GM21619 (cell line): Measurements from ENCODE around the gene LRRFIP2.
"Not testable (repeated sequence)": the region's sequence is repeated elsewhere in the genome, so short reads cannot be mapped to it uniquely, and the experiment has no call there.

Source experiments
- ATAC-seq: cut with Tn5 transposase; IDR thresholded peaks from one replicate; pipeline ENCODE4 v1.9.1; 2021; ENCODE audit not compliant: unreplicated experiment

The LRRFIP2 gene

DNA sequence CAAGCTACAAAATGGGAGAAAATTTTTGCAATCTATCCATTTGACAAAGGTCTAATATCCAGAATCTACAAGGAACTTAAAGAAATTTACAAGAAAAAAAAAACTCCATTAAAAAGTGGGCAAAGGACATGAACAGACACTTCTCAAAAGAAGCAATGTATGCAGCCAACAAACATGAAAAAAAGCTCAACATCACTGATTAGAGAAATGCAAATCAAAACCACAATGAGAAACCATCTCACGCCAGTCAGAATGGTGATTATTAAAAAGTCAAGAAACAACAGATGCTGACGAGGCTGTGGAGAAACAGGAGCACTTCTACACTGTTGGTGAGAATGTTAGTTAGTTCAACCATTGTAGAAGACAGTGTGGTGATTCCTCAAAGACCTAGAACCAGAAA lies 27.5 kb downstream of the LRRFIP2 start:
- not testable (repeated sequence) for ATAC-seq

DNA sequence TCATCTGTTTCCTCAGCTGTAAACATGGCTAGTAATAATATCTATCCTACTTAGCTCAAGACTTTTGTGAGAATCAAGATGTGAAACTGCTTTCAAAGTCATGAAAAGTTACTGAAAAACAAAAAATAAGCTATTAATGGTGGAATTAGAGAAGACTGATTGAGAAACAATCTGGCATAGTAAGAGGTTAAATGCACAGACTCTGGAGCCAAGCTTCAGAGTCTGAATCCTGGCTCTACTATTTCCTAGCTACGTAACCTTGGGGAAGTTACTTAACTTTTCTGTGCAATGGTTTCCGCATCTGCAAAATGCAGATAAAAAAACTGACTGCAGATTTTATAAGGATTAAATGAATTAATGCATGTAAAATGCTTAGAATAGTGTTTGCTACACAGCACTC lies 28.8 kb downstream of the LRRFIP2 start:
- no peak for ATAC-seq

DNA sequence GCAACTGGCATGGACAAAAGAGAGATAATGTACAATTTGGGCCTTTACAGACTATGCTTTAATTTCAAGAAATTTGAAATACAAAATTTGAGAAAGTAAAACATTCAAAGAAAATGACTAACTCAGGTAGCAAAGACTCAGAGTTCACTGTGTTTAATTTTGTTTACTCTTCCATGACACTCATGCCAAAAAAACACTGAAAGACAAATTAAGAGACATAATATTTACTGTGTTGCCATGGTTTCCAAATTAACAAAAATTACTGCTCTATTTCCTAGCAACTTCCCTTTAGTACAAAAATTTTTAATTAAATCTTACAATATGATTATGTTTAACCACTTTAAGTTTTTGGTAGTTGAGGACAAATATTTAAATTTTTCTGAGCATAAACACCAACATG lies 29.6 kb downstream of the LRRFIP2 start:
- ATAC-seq = no peak

DNA sequence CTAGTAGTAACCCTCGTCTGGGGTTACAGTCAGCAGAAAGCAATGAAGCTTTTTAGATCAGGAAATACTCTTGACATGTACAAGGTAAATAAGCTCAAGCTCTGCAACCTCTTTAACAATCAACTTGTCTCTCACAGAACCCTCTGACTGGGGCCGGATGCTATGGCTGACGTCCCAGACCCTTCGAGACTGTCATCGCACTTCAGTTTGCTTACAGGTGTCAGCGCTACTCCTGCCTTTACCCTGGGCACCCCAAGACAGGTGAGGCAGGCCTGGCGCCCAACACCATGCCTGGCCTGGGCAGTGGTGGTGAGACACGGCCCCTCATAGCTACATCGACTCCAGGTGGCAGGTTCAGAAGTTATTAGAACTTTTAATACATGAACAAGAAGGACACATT lies 30.6 kb downstream of the LRRFIP2 start:
- no peak for ATAC-seq

DNA sequence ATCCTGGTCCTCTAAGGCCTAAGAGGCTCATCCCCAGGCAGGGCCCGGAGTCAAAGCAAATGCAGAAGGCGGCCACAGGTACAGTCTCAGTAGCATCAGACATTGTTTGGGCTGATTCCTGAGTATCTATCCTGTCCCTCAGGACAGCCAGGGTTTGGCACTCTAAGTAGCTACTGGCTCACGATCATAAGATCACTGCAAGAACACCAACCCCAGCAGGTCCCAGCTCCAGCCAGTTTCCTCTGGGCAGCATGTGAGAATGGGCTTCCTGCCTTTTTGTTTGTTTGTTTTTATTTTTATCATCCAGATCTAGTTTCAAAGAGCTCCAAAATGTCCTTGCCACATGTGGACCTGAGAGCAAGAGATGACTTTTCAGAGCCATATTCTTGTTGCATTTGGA lies 32.7 kb downstream of the LRRFIP2 start:
- no peak for ATAC-seq

DNA sequence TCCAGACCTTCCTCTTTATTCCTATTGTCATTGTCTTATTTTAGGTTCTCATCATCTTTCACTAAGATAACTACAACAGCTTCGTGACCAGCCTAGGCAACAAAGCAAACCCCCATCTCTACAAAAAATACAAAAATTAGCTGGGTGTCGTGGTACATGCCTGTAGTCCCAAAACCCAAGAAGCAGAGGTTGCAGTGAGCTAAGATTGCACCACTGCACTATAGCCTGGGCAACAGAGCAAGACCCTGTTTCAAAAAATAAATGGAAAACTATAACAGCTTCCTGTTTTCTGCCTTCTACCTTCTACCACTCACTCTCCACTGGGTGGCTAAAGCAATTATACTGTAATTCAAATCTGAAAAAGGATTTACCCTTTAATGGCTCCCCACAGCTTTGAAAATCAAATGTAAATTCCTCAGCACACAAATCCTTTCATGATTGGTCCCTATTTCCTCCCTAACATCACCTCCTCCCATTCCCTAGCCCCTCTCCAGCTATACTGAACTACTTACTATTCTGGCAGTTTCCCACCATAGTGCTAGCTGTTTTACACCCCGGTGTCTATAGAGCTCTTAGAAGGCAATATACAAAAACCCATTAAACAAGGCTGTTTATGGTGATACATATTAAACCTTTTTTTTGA lies 33.4 kb downstream of the LRRFIP2 start:
- ATAC-seq = no peak

DNA sequence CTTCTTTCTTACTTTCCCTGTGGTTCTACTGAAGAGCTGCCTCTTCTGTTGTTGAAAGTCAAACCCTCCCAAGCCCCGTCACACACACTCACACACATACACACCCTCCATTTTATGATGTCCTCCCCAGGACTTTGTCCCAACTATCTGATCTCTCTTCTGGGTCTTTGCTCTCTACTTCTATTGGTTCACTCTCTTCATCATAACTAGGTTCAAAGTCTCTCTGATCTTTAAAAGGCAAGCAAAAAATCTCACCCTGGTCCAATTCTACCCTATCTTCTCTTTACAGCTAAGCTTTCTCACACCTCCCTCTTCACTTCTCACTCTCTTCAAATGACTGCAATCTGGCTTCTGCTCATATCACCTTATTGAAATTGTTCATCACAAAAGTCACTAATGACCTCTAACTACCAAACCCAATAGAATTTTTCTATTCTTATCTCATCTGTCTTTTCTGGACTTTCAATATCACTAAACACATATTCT lies 34.8 kb downstream of the LRRFIP2 start:
- no peak for ATAC-seq

DNA sequence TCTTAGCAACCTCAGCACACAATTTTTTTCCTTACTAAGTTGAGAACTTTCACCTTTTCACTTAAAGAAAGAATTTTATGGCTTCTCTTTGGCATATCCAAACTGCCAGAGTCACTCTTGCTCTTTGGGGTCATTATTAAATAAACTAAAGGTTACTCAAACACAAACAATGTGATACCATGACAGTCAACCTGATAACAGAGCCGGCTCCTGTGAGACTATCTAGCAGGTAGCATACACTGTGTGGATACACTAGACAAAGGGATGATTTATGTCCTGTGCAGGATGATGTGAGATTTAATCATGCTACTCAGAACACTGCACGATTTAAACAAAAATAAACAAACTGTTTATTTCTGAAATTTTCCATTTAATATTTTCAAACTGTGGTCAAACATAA lies 35.6 kb downstream of the LRRFIP2 start:
- no peak for ATAC-seq

DNA sequence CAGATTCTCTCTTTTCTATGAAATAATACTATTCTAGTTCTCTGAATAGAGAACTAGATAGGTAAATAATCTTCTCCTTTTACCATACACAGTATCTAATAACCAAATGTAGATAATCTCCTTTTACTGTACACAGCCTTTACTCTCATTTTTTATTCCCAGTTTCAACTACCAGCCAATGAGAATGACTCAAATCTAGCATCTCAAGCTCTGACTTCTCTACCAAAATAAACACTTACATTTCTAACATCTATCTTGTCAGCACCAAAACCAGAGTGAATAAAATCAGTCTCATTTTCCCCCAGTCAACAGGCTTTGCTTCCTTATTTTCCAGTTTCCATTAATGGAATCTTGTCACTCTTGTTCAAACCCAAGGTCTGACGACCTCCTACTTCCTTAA lies 36.9 kb downstream of the LRRFIP2 start:
- ATAC-seq = no peak

DNA sequence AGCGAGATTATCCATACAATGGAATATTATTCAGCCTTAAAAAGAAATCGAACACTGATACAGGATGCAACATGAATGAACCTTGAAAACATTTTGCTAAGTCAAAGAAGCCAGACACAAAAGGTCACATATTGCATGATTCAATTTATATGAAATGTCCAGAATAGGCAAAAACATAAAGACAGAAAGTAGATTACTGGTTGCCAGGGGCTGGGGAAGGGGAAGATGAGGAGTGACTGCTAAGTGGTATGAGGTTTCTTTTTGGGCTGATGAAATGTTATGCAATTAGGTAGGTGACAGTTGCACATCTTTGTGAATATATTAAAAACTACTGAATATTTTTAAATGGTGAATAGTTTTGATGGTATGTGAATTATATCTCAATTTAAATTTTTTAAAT lies 38.3 kb downstream of the LRRFIP2 start:
- no peak for ATAC-seq

DNA sequence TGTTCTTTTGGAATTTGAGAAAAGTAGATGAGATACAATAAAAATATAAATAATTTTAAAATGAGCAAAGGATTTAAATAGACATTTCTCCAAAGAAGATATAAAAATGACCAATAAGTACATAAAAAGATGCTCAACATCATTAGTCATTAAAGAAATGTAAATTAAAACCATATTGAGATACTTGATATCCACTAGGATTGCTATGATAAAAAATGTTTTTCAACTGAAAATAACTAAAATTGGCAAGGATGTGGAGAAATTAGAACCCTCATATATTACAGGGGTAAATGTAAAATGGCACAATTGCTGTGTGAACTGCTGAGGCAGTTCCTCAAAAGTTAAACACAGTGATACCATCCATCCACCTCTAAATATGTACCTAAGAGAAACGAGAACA lies 38.8 kb downstream of the LRRFIP2 start:
- ATAC-seq = no peak

DNA sequence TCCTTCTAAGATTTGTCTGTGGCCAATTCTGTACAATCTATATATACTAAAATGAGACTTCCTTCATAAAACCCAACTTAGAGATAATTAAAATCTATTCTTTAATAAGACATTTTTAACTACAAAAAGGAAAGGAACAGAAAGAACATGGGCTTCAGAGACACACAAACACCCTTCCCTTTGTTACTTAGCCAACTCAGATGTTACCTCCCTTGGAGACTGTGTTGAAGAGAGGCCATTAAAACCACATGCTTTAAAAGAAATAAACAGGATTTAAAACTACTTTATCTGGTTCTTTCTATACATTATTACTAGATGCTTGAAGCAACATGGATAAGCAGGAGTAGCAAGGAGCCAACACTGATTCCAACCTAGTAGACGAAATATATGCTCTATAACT lies 42.0 kb downstream of the LRRFIP2 start:
- no peak for ATAC-seq

DNA sequence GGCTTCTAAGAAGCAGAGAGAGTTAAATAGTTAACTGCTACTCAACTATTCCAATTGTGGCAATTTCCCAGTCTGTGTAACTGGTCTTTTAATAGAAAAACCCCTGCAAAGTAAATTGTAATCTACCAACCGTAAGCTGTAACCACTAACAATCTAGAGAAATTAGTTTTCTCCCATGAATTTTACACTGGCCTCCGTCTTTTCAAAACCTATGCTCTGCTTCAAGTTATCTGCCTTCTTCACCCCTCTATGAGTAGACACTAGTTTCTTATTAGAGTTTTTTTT lies 42.6 kb downstream of the LRRFIP2 start:
- no peak for ATAC-seq

DNA sequence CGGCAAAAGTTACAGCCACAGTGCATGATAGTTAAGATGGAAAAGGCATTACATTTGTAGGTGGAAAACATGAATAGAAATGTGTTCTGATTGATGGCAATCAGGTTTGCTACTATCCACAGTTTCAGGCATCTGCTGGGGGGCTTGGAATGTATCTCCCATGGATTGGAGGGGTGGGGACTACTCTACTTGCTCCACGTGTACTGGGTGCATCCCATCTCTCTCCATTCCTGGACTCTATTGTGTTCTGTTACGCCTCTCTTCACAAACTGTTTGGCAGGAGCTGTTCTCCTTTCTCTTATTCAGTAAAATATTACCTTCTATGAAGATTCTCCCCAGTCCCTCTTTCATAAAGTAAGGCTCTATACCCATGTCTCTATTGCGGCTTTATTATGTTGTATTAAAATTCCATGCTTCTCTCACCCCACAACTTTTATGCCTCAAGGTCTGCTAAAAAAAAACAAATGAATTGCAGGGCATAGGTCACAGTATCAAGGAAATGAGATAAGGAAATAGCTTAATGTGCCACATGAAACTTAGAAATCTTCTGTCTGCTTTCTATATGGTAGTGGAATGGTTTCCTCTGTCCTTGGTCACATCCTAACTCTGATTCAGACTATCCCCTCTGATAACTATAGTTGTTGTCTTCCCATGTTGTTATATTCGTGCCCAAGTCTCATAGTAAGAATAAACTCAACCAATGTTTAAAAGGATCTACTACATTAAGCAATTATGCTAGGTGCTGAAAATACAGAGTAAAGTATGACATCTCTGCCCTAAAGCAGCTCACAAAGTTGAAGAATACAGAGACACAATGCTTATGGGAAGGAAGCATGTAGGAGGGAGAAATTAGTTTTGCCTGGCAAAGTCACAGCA lies 43.2 kb downstream of the LRRFIP2 start:
- ATAC-seq = no peak

DNA sequence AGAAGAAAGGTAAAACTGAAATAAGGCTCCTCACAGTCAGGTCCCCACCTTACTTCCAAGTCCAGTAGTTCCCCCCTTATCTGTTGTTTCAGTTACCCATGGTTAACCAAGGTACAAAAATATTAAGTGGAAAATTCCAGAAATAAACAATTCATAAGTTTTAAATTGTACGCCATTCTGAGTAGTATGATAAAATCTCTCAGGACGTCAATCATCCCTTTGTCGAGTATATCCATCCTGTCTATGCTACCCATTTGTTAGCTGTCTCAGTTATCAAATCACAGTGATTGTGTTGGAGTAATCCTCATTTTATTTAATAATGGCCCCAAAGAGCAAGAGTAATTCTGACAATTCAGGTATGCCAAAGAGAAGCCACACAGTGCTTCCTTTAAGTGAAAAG lies 43.9 kb downstream of the LRRFIP2 start:
- ATAC-seq = no peak

DNA sequence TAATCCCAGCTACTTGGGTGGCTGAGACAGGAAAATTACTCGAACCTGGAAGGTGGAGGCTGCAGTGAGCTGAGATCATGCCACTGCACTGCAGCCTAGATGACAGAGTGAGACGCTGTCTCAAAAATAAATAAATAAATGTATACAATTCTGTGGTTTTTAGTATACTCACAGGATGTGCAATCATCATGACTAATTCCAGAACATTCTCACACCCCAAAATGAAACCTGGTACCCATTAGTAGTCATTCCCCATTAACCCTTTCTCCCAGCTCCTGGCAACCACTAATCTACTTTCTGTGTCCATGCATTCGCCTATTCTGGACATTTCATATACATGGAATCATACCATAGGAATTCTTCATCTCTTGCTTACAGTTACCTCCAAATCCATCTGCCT lies 44.5 kb downstream of the LRRFIP2 start:
- no peak for ATAC-seq

DNA sequence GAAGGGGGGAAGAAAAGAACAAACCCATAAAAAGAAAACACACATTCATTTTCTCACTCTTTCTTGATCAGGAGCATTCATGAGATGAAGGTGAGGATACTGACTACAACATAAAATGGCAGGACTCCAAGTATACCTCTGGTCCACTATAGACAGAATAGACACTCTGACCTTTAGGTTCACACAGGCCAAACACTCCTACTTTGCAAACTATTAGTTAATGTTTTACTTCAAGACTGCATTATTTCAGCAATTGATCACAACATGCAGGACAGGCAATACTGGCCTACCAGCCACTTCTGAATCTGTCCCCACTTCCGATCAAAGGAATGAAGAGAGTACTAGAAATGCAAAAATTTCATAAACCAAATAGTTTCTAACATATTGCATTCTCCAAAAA lies 47.0 kb downstream of the LRRFIP2 start:
- no peak for ATAC-seq

DNA sequence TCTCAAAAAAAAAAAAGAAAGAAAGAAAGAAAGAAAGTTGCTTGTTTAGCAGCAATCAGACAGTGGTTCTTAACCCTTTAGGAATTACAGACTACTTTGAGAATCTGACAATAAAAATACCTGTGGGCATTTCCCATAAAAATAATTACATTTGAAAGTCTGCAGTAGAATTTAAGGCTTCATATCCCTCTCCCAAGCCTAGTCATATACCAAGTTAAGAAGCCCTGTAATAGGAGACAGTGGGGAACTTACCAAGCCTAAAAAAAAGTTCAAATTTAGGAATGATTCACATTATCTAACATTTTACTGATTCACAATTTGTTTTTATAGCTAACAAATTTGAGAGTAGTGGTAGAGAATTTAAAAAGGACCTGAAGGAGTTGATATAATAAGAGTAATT lies 47.5 kb downstream of the LRRFIP2 start:
- ATAC-seq = no peak

DNA sequence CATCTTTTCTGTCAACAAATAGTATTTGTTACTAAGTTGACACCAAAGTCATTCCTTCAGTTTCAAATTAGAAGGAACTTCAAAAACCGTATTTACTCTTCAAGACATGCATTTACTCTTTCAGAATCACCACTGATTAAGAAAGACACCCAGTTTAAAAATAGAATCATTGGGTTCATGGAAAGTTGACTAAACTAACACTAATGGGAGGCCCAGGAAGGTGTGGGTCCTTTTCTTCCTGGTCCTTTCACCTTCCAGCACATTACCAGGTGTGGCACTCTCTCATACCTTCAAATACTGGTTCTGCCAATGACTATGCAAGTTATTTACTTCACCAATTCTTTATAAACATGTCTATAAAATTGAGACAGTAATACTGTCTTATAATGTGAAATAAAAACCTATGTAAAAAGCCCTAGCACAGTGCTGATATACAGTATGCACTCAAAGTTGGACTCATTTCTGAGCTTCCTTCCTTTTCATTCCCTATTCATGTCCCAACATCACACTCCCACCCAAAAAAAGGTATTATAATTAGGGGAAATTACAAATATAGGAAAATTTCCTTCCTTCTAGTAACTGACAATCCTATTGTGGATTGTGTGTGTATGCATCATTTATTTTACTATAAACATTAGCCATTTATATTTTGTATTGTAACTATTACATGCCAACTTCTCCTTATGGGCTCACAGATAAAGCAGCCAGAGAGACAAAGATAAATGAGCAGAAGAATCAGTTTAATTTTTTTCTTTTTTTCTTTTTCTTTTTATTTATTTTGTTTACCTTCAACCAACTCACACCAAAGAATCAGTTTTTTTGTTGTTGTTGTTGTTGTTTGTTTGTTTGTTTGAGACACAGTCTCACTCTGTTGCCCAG lies 48.9 kb downstream of the LRRFIP2 start:
- no peak for ATAC-seq

DNA sequence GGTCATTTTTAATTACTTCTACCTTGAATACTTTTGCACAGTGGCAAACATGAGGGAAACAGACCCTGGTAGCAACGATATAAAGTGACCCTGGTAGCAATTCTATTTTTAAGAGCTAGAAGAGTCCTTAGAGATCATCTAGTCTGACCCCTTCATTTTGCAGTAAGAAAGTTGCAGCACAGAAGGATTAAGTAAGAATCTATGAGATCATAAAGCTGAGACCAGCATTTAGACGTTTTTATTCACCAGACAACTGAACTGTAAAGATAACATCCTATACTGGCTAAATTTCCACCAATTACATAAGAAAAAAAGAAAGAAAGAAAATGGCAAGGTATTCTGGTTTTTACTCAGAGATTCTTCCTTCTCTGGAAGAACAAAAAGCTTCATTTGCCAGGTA lies 49.9 kb downstream of the LRRFIP2 start:
- no peak for ATAC-seq

DNA sequence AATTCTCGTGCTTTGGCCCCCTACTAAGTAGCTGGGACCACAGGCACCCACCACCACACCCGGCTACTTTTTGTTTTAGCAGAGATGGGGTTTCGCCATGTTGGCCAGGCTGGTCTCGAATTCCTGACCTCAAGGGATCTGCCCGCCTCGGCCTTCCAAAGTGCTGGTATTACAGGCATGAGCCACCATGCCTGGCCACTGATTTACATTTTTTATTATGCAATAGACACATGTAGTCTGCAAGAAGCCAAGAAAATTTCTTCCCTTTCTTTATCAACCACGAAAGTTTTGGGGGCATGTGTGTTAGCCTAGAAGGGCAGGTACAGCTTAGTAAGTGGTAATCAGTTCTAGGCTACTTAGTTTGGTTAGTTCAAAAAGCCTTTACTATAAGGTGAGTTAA lies 51.1 kb downstream of the LRRFIP2 start:
- ATAC-seq = no peak

DNA sequence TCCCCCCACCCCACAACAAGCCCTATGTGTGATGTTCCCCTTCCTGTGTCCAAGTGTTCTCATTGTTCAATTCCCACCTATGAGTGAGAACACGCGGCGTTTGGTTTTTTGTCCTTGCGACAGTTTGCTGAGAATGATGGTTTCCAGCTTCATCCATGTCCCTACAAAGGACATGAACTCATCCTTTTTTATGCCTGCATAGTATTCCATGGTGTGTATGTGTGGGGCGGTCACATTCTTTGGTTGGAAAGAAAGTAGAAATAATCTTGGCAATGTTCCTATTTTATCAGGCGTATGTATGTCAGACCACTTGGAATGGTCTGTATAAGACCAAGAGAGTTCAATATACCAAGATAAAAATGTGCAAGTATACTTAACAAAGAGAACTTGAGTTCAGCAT lies 52.3 kb downstream of the LRRFIP2 start:
- ATAC-seq = not testable (repeated sequence)
